ENCODE results near the gene POF1B.
"Not testable (repeated sequence)": the region's sequence is repeated elsewhere in the genome, so short reads cannot be mapped to it uniquely, and the experiment has no call there.

POF1B gene

DNA sequence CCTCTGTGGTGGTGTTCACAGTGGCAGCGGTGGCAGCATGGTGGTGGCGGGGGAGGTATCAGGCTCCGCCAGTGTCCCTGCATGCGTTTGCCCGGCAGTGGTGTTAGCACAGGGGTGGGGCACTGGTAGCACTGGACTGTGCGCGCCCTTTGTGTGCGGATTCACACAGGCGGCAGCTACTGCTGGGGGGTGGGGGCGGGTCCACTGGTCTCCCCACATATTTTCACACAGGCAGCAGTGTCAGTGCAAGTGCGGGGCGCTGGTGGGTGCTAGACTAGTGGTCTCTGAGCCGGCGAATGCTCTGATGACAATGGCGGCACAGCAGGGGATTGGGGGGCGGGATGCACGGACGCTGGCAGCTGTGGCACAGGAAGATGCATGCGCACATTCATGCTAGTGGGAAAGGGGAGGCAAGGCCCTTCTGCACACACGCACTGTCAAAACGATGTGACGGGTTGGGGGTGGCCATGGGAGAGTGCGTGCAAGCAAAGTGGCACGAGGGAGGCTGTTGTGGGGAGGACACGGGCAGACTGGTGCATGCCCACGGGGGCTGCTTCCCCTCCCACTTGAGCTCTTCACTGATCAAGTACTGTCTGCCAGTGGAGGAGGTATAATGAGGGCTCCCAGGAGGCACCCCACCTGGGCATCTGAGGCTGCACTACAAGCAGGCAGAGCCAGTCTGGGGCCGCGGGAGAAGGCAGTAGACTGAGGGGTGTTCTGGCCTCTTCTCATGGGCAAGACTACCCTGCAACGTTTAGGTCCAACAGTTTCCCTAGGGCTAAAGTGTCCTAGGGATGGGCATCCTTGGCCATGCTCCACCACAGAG, 53.0 kb downstream of the POF1B start:
- CTCF ChIA-PET, result no interaction called here
- TF ChIP-seq, protein P1, sequence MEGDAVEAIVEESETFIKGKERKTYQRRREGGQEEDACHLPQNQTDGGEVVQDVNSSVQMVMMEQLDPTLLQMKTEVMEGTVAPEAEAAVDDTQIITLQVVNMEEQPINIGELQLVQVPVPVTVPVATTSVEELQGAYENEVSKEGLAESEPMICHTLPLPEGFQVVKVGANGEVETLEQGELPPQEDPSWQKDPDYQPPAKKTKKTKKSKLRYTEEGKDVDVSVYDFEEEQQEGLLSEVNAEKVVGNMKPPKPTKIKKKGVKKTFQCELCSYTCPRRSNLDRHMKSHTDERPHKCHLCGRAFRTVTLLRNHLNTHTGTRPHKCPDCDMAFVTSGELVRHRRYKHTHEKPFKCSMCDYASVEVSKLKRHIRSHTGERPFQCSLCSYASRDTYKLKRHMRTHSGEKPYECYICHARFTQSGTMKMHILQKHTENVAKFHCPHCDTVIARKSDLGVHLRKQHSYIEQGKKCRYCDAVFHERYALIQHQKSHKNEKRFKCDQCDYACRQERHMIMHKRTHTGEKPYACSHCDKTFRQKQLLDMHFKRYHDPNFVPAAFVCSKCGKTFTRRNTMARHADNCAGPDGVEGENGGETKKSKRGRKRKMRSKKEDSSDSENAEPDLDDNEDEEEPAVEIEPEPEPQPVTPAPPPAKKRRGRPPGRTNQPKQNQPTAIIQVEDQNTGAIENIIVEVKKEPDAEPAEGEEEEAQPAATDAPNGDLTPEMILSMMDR (IDR thresholded peaks at IDR 0.05; ENCODE audit: control extremely low read depth, extremely low read depth, low read depth, missing control alignments), result no peak
- POLR2A ChIA-PET, result no interaction called here
- DNase-seq (ENCODE audit: extremely low spot score), result no peak

DNA sequence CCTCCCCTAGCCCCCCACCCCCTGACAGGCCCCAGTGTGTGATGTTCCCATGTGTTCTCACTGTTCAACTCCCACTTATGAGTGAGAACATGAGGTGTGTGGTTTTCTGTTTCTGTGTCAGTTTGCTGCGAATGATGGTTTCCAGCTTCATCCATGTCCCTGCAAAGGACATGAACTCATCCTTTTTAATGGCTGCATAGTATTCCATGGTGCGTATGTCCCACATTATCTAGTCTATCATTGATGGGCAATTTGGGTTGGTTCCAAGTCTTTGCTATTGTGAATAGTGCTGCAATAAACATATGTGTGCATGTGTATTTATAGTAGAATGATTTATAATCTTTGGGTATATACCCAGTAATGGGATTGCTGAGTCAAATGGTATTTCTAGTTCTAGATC, 68.1 kb downstream of the POF1B start:
- CTCF ChIA-PET; POLR2A ChIA-PET; DNase-seq (ENCODE audit: extremely low spot score): not testable (repeated sequence)

DNA sequence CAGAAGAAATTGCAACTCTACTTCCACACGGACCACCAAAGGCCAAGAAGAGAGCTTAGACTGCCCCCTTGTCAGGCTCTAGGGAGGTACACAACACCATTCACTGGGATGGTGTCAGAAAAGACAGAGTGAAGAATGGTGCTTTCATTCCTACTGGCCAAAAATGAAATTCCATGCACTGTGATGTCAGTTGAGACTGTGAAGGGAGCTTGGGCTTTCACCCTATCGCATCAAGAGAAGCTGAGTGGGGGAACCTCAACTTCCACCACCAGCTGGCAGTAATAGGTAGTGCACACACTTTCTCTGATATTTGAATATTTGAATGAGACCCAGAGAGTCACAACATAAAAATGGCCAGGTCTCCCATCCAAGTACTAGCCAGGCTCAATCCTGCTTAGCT, 69.7 kb downstream of the POF1B start:
- TF ChIP-seq, protein P1 (IDR thresholded peaks at IDR 0.05; ENCODE audit: control extremely low read depth, extremely low read depth, low read depth, missing control alignments), result no peak
- no peak for DNase-seq (ENCODE audit: extremely low spot score)
- ChIA-PET CTCF (no interaction called here), POLR2A (no interaction called here)

DNA sequence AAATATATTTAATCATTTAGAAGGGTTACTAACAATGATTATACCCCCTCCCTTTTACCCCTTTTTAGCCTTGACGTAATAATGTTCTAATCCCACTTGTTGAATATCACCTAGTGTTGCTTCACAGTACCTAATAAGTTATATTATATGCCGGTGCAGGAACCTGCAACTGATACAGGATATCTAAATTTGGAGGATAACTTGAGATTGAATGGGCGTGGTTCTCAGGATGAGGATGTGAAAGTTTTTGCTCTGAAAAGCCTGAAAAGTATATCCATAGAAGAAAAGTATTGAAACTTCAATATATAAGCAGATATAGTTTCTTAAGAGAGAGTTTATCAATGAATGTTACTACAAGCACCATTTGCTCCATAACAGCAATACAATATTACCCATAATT, 75.9 kb downstream of the POF1B start:
- DNase-seq (ENCODE audit: extremely low spot score), result no peak
- ChIA-PET POLR2A (no interaction called here), CTCF (no interaction called here)
- TF ChIP-seq, protein P1 (IDR thresholded peaks at IDR 0.05; ENCODE audit: control extremely low read depth, extremely low read depth, low read depth, missing control alignments), result no peak

DNA sequence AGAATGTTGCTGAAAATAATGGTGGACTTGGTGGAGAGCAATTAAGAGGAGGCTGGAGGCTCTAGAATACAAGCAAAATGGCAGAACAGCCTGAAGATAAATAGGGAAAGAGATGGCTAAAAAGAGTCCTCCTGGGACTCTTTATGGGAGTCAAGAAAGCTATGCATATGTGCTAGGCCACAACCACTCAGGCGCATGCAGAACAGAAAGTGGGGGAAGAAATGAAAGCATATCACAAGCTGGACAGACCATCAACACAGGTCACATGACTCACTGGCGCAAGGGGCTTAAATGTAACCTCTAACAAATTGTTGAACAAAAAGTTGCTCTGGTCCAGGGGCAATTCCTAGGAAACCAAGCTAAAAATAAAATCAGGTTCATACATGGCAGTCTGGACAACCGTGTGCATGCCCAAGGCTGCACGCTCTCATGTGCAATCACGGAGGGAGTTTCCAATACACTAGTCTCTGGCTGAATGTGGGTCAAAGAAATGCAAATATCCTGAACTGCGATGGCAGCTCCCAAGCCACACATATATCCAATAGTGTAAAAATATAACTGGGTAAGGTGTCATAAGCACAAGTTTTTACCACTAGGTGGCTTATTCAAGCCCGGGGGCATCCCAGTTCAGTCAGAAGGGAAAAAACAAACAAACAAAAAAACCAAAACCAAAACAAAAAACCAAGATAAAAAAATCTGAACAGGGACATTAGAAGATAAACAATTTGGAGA, 90.3 kb downstream of the POF1B start:
- CTCF ChIA-PET, result no interaction called here
- POLR2A ChIA-PET, result no interaction called here
- TF ChIP-seq, protein P1 (IDR thresholded peaks at IDR 0.05; ENCODE audit: control extremely low read depth, extremely low read depth, low read depth, missing control alignments), result no peak
- DNase-seq (ENCODE audit: extremely low spot score), result no peak

DNA sequence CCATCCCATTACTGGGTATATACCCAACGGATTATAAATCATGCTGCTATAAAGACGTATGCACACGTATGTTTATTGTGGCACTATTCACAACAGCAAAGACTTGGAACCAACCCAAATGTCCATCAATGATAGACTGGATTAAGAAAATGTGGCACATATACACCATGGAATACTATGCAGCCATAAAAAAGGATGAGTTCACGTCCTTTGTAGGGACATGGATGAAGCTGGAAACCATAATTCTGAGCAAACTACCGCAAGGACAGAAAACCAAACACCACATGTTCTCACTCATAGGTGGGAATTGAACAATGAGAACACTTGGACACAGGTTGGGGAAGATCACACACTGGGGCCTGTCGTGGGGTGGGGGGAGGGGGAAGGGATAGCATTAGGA, 94.2 kb downstream of the POF1B start:
- DNase-seq (ENCODE audit: extremely low spot score); POLR2A ChIA-PET; CTCF ChIA-PET: not testable (repeated sequence)

DNA sequence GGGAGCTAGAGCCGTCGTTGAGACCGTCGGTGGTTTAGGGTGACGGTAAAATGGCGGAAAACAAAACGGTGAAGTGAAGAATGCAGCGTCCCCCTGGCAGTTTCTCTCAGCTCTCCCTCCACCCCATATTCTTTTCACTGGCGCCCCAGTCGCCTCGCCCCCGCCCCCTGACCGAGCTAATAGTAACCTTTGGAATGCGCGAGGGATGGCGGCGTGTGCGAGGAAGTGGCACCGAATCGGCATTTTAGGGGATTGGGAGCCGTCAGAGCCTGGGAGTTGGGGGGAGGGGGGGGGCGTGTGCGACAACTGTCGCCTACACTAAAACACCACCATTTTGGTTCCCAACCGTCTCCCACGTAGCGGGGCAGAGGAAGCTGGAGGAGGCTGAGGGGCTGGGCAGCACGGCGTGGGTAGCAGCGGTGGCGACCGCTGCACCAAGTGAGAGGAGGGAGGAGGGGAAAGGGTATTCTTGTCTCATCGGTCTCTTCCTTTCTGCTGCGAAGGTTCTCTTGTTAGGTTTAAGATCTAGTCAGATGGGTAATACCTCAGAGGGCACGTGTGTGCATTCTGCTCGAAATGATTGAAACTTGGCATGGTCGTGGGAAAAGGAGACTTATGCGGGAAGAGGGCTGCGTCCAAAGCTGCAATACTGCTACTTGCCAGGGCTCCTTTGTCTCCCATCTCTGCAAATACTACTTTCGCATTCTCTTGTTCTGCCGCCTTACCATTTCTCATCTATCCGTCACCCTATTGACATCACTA, 134.8 kb downstream of the POF1B start:
- TF ChIP-seq, protein P1 (IDR thresholded peaks at IDR 0.05; ENCODE audit: control extremely low read depth, extremely low read depth, low read depth, missing control alignments), result no peak
- ChIA-PET POLR2A (interaction anchor here (0.6 kb wide), 1 partner anchor 241 kb away, joined by 3 read pairs; the partner anchor contains the start of gene APOOL), CTCF (interaction anchor here (1.0 to 1.1 kb wide), 2 partner anchors 11 kb away, joined by 3 to 4 read pairs; no protein-coding TSS in a partner anchor)
- peak; percentile 14 for DNase-seq (ENCODE audit: extremely low spot score)

All from GM10248 (cell line).